HepG2 (cell line): Measurements from ENCODE around the gene ANXA2.

ENCODE experiments used
- ARID2 ChIP-seq: sonication (generic); formaldehyde crosslinking; IDR thresholded peaks from 2 replicates; pipeline ENCODE4 v1.8.1; 2022; ENCODE audit warnings: mild to moderate bottlenecking, missing genetic modification reagents, borderline replicate concordance
- CEBPG ChIP-seq: IDR thresholded peaks from 2 replicates; pipeline ENCODE4 v1.6.1; 2016
- DZIP1 ChIP-seq: sonication (generic); formaldehyde crosslinking; IDR thresholded peaks from 2 replicates; pipeline ENCODE4 v1.5.0; 2020; ENCODE audit warnings: mild to moderate bottlenecking, missing genetic modification reagents
- ETV6 ChIP-seq: sonication (generic); formaldehyde crosslinking; conservative IDR thresholded peaks from 2 replicates; pipeline ENCODE4 v1.4.0; 2020; ENCODE audit warnings: missing genetic modification reagents
- HCFC1 ChIP-seq: fragments of 150-350 bp; IDR thresholded peaks from 2 replicates; pipeline ENCODE4 v1.6.1; 2014; ENCODE audit warnings: low read depth, low read length
- MBD4 ChIP-seq: IDR thresholded peaks from 2 replicates; pipeline ENCODE4 v1.6.1; 2012; ENCODE audit warnings: low read length, inconsistent platforms, borderline replicate concordance
- POLR2A ChIP-seq, 2 experiments: IDR thresholded peaks; 2 replicates each; pipeline ENCODE4 v1.6.1; 2011; ENCODE audit warnings: low read depth in 2 of 2, low read length in 2 of 2, mild to moderate bottlenecking in 1 of 2, moderate library complexity in 1 of 2; ENCODE audit not compliant: insufficient read depth in 1 of 2
- POLR2AphosphoS5 ChIP-seq: IDR thresholded peaks from 2 replicates; pipeline ENCODE4 v1.6.1; 2012; ENCODE audit warnings: low read depth, low read length
- RAD21 ChIP-seq: fragments of 450-650 bp; formaldehyde crosslinking; IDR thresholded peaks from 2 replicates; pipeline ENCODE4 v1.5.0; 2020; ENCODE audit warnings: mild to moderate bottlenecking
- SP1 ChIP-seq, 2 experiments: fragments of 450-650 bp in 1 of 2; sonication (generic) in 1 of 2; formaldehyde crosslinking in 1 of 2; IDR thresholded peaks; 2 replicates each; pipeline versions ENCODE4 v1.4.0 to v1.6.1; 2016 to 2020; ENCODE audit warnings: missing genetic modification reagents in 1 of 2
- U2AF2 ChIP-seq: fragments of 200-400 bp; formaldehyde crosslinking; IDR thresholded peaks from 2 replicates; pipeline ENCODE4 v1.6.1; 2017; ENCODE audit warnings: low read depth, mild to moderate bottlenecking, low read length
- ZNF121 ChIP-seq: sonication (generic); formaldehyde crosslinking; IDR thresholded peaks from 2 replicates; pipeline ENCODE4 v1.5.0; 2020; ENCODE audit warnings: mild to moderate bottlenecking, missing genetic modification reagents
- ZNF775 ChIP-seq: sonication (generic); formaldehyde crosslinking; IDR thresholded peaks from 2 replicates; pipeline ENCODE4 v1.4.0; 2020; ENCODE audit warnings: missing genetic modification reagents, mild to moderate bottlenecking, moderate library complexity, borderline replicate concordance

GRCh38 chr15:60316961-60317360 lies 80.8 kb downstream of the ANXA2 start:
- no peak for TF ChIP-seq ARID2
- no peak for TF ChIP-seq RAD21
- no peak for TF ChIP-seq HCFC1
- TF ChIP-seq POLR2AphosphoS5, result no peak
- no peak for TF ChIP-seq CEBPG (CRISPR knock-in tag)
- TF ChIP-seq MBD4, result no peak
- no peak for TF ChIP-seq POLR2A (IDR thresholded peaks at IDR 0.05; ENCODE audit: insufficient read depth in 1 of 2, low read depth in 2 of 2, low read length in 2 of 2)
- no peak for TF ChIP-seq SP1 (IDR thresholded peaks at IDR 0.05)
- TF ChIP-seq SP1 (CRISPR knock-in tag; IDR thresholded peaks at IDR 0.05), result no peak
- TF ChIP-seq DZIP1 (CRISPR knock-in tag), result no peak
- no peak for TF ChIP-seq ETV6 (CRISPR knock-in tag)
- TF ChIP-seq U2AF2, result no peak
- no peak for TF ChIP-seq ZNF775
- TF ChIP-seq ZNF121, result no peak
